Measurements from ENCODE around the gene TMEM52. TPM values are rescaled to one million over a fixed set of nuclear protein-coding genes. Genes with fewer than 3 reads are reported as not detected.

Gene TMEM52
- total RNA-seq, 1 donor from 2014 or later: 0.51 TPM

GRCh38 chr1:1942753-1943656 is 23.9 kb upstream of the TMEM52 start:
- TF ChIP-seq CTCF (IDR thresholded peaks at IDR 0.05): no peak
- no peak for DNase-seq
- CTCF ChIA-PET: interaction anchor here (1.8 to 2.4 kb wide), 2 partner anchors 102 to 231 kb away, joined by 4 to 18 read pairs; no protein-coding TSS in a partner anchor
- H3K27me3 Mint-ChIP-seq: no peaks in the 10 kb centered on the region
- intact Hi-C loops (cut with micrococcal nuclease): no loop called here
- POLR2A ChIA-PET: no interaction called here
- H3K9me3 Mint-ChIP-seq: no peaks in the 10 kb centered on the region
- H3K27ac Mint-ChIP-seq: no peak overlapping the region
- peaks cover 6% of the 10 kb centered on the region for H3K4me1 Mint-ChIP-seq
- ATAC-seq (ENCODE audit: low read depth): no peak
- H3K36me3 Mint-ChIP-seq (ENCODE audit: low read depth): no peaks in the 10 kb centered on the region
- H3K4me3 Mint-ChIP-seq: peak overlapping the region; percentile 24

GRCh38 chr1:1941868-1942752 is 23.0 kb upstream of the TMEM52 start:
- DNase-seq: no peak
- ChIA-PET CTCF (interaction anchor here (0.5 to 1.8 kb wide), 3 partner anchors 8 to 103 kb away, joined by 3 to 7 read pairs (median 6); no protein-coding TSS in a partner anchor), POLR2A (no interaction called here)
- no peak for TF ChIP-seq CTCF (IDR thresholded peaks at IDR 0.05)
- Mint-ChIP-seq H3K4me1 (peaks cover 6% of the 10 kb centered on the region), H3K27ac (no peak overlapping the region), H3K36me3 (ENCODE audit: low read depth) (no peaks in the 10 kb centered on the region), H3K27me3 (no peaks in the 10 kb centered on the region), H3K9me3 (no peaks in the 10 kb centered on the region), H3K4me3 (no peak overlapping the region)
- ATAC-seq (ENCODE audit: low read depth): no peak
- intact Hi-C loops (cut with micrococcal nuclease): no loop called here

- no peak overlapping the region for H3K4me3 Mint-ChIP-seq
- ATAC-seq (ENCODE audit: low read depth): no peak
- no peak overlapping the region for H3K27ac Mint-ChIP-seq
- H3K4me1 Mint-ChIP-seq: peaks cover 6% of the 10 kb centered on the region
- intact Hi-C loops (cut with micrococcal nuclease): no loop called here
- H3K36me3 Mint-ChIP-seq (ENCODE audit: low read depth): no peaks in the 10 kb centered on the region
- POLR2A ChIA-PET: no interaction called here
- no peaks in the 10 kb centered on the region for H3K9me3 Mint-ChIP-seq
- no peak for TF ChIP-seq CTCF (IDR thresholded peaks at IDR 0.05)
- H3K27me3 Mint-ChIP-seq: no peaks in the 10 kb centered on the region
- CTCF ChIA-PET: interaction anchor here (1.8 kb wide), 1 partner anchor 103 kb away, joined by 7 read pairs; no protein-coding TSS in a partner anchor
- DNase-seq: no peak
These were observed 22.2 kb upstream of the TMEM52 start for GRCh38 chr1:1941211-1941841.

GRCh38 chr1:1940123-1940425 is 21.0 kb upstream of the TMEM52 start:
- no peaks in the 10 kb centered on the region for H3K27me3 Mint-ChIP-seq
- POLR2A ChIA-PET: no interaction called here
- no peaks in the 10 kb centered on the region for H3K36me3 Mint-ChIP-seq (ENCODE audit: low read depth)
- no peak for TF ChIP-seq CTCF (IDR thresholded peaks at IDR 0.05)
- H3K9me3 Mint-ChIP-seq: no peaks in the 10 kb centered on the region
- DNase-seq: no peak
- H3K4me1 Mint-ChIP-seq: peaks cover 6% of the 10 kb centered on the region
- ATAC-seq (ENCODE audit: low read depth): no peak
- H3K4me3 Mint-ChIP-seq: no peak overlapping the region
- CTCF ChIA-PET: no interaction called here
- intact Hi-C loops (cut with micrococcal nuclease): no loop called here
- H3K27ac Mint-ChIP-seq: no peak overlapping the region

All from activated B cell treated with CpG ODN at 0.5 μM for 24 hours (primary cell).